HEK293 (cell line): Measurements from ENCODE around the gene PTPRJ.
A peak's percentile ranks its signal among the peaks of the same experiment; 100 is the strongest.
"Not testable (repeated sequence)": the region's sequence is repeated elsewhere in the genome, so short reads cannot be mapped to it uniquely, and the experiment has no call there.

Source experiments
- CTCF ChIA-PET: fragments of 350-600 bp; formaldehyde crosslinking; extraction: SDS; loops from one replicate; lab custom pipeline; 2021; ENCODE audit warnings: antibody characterized with exemption; lab: Yijun Ruan, JAX
- POLR2A ChIA-PET: fragments of 300-600 bp; formaldehyde crosslinking; extraction: SDS; loops from one replicate; lab custom pipeline; 2020; ENCODE audit warnings: antibody characterized with exemption, inconsistent platforms; lab: Yijun Ruan, JAX
- H3K27ac ChIP-seq: fragments of 200-500 bp; sonication (Bioruptor generic); 2 replicates; pipeline ENCODE4 v1.5.1; 2014; ENCODE audit warnings: low read depth, low read length, control low read depth, inconsistent platforms; ENCODE audit errors: extremely low read depth
- H3K36me3 ChIP-seq, 2 experiments: fragments of 200-500 bp in 1 of 2; sonication (Bioruptor generic) in 1 of 2; 1 replicate in 1 of 2; 2 replicates in 1 of 2; pipeline ENCODE4 v1.5.1; 2014 to 2017; ENCODE audit warnings: inconsistent platforms in 2 of 2, low read length in 2 of 2; ENCODE audit not compliant: control insufficient read depth in 2 of 2, insufficient read depth in 1 of 2
- H3K4me1 ChIP-seq: fragments of 200-500 bp; sonication (Bioruptor generic); 2 replicates; pipeline ENCODE4 v1.5.1; 2014; ENCODE audit warnings: mild to moderate bottlenecking, low read length, inconsistent platforms; ENCODE audit not compliant: control insufficient read depth, insufficient read depth
- H3K4me3 ChIP-seq: 2 replicates; pipeline ENCODE4 v1.5.1; 2011; ENCODE audit warnings: low read depth, mild to moderate bottlenecking, control low read depth, low read length, moderate library complexity
- H3K9me3 ChIP-seq: fragments of 200-500 bp; sonication (Bioruptor generic); 2 replicates; pipeline ENCODE4 v1.5.1; 2014; ENCODE audit warnings: low read depth, low read length, inconsistent platforms; ENCODE audit not compliant: control insufficient read depth, insufficient read depth
- KLF7 ChIP-seq: fragments of 450-650 bp; formaldehyde crosslinking; IDR thresholded peaks from 2 replicates; pipeline ENCODE4 v1.5.1; 2016; ENCODE audit warnings: missing biosample characterization, missing genetic modification characterization, borderline replicate concordance
- KLF9 ChIP-seq: fragments of 450-650 bp; formaldehyde crosslinking; IDR thresholded peaks from 2 replicates; pipeline ENCODE4 v1.5.1; 2016; ENCODE audit warnings: missing biosample characterization, missing genetic modification characterization, low read depth
- MZF1 ChIP-seq: fragments of 450-650 bp; formaldehyde crosslinking; IDR thresholded peaks from 2 replicates; pipeline ENCODE4 v1.5.1; 2017; ENCODE audit warnings: missing biosample characterization, missing genetic modification characterization, borderline replicate concordance
- PRDM6 ChIP-seq: fragments of 450-650 bp; formaldehyde crosslinking; IDR thresholded peaks from 2 replicates; pipeline ENCODE4 v1.5.1; 2017; ENCODE audit warnings: missing biosample characterization, missing genetic modification characterization
- SCRT2 ChIP-seq: fragments of 450-650 bp; formaldehyde crosslinking; IDR thresholded peaks from 2 replicates; pipeline ENCODE4 v1.5.1; 2016; ENCODE audit warnings: missing biosample characterization, missing genetic modification characterization
- SP2 ChIP-seq: fragments of 450-650 bp; formaldehyde crosslinking; IDR thresholded peaks from 2 replicates; pipeline ENCODE4 v1.5.1; 2016; ENCODE audit warnings: missing biosample characterization, missing genetic modification characterization
- SP7 ChIP-seq: fragments of 450-650 bp; formaldehyde crosslinking; IDR thresholded peaks from 2 replicates; pipeline ENCODE4 v1.5.1; 2016; ENCODE audit warnings: missing biosample characterization, missing genetic modification characterization
- ZBTB6 ChIP-seq: fragments of 450-650 bp; formaldehyde crosslinking; IDR thresholded peaks from 2 replicates; pipeline ENCODE4 v1.5.1; 2017; ENCODE audit warnings: missing biosample characterization, missing genetic modification characterization
- ZBTB7A ChIP-seq: fragments of 450-650 bp; formaldehyde crosslinking; IDR thresholded peaks from 2 replicates; pipeline ENCODE4 v1.5.1; 2016; ENCODE audit warnings: low read depth, missing biosample characterization, missing genetic modification characterization
- ZFHX2 ChIP-seq: fragments of 450-650 bp; formaldehyde crosslinking; conservative IDR thresholded peaks from 2 replicates; pipeline ENCODE4 v1.5.1; 2016; ENCODE audit warnings: missing biosample characterization, missing genetic modification characterization
- ZFP41 ChIP-seq: fragments of 450-650 bp; formaldehyde crosslinking; IDR thresholded peaks from 2 replicates; pipeline ENCODE4 v1.5.1; 2016; ENCODE audit warnings: missing biosample characterization, missing genetic modification characterization, borderline replicate concordance
- ZIC2 ChIP-seq: fragments of 450-650 bp; formaldehyde crosslinking; IDR thresholded peaks from 2 replicates; pipeline ENCODE4 v1.5.1; 2016; ENCODE audit warnings: missing biosample characterization, missing genetic modification characterization
- ZNF175 ChIP-seq: fragments of 450-650 bp; formaldehyde crosslinking; IDR thresholded peaks from 2 replicates; pipeline ENCODE4 v1.5.1; 2016; ENCODE audit warnings: missing biosample characterization, missing genetic modification characterization
- ZNF19 ChIP-seq: fragments of 450-650 bp; formaldehyde crosslinking; IDR thresholded peaks from 2 replicates; pipeline ENCODE4; 2016; ENCODE audit warnings: missing biosample characterization, missing genetic modification characterization, low read depth
- ZNF24 ChIP-seq: fragments of 450-650 bp; formaldehyde crosslinking; IDR thresholded peaks from 2 replicates; pipeline ENCODE4 v1.5.1; 2016; ENCODE audit warnings: missing biosample characterization, missing genetic modification characterization
- ZNF248 ChIP-seq: fragments of 450-650 bp; formaldehyde crosslinking; IDR thresholded peaks from 2 replicates; pipeline ENCODE4 v1.5.1; 2017; ENCODE audit warnings: missing biosample characterization, missing genetic modification characterization
- ZNF354C ChIP-seq: fragments of 450-650 bp; formaldehyde crosslinking; IDR thresholded peaks from 2 replicates; pipeline ENCODE4 v1.5.1; 2016; ENCODE audit warnings: missing biosample characterization, missing genetic modification characterization, low read depth, borderline replicate concordance
- ZNF416 ChIP-seq: fragments of 450-650 bp; formaldehyde crosslinking; IDR thresholded peaks from 2 replicates; pipeline ENCODE4 v1.5.1; 2016; ENCODE audit warnings: missing biosample characterization, missing genetic modification characterization
- ZNF596 ChIP-seq: fragments of 450-650 bp; IDR thresholded peaks from 2 replicates; pipeline ENCODE4 v1.5.0; 2018; ENCODE audit warnings: missing biosample characterization, mild to moderate bottlenecking, missing genetic modification characterization, moderate library complexity
- ZNF76 ChIP-seq: fragments of 450-650 bp; formaldehyde crosslinking; IDR thresholded peaks from 2 replicates; pipeline ENCODE4; 2016; ENCODE audit warnings: low read depth, missing biosample characterization, missing genetic modification characterization, borderline replicate concordance
- ZNF785 ChIP-seq: fragments of 450-650 bp; formaldehyde crosslinking; IDR thresholded peaks from 2 replicates; pipeline ENCODE4 v1.5.1; 2016; ENCODE audit warnings: missing biosample characterization, missing genetic modification characterization
- ZNF830 ChIP-seq: fragments of 450-650 bp; IDR thresholded peaks from 2 replicates; pipeline ENCODE4 v1.5.0; 2018; ENCODE audit warnings: missing biosample characterization, missing genetic modification characterization, low read depth, mild to moderate bottlenecking, moderate library complexity
- ZSCAN5A ChIP-seq: fragments of 450-650 bp; formaldehyde crosslinking; IDR thresholded peaks from 2 replicates; pipeline ENCODE4 v1.5.1; 2016; ENCODE audit warnings: missing biosample characterization, missing genetic modification characterization

PTPRJ gene

GRCh38 chr11:47948137-47948536 lies 32.2 kb upstream of the PTPRJ start (continued):
- TF ChIP-seq ZNF19 (no peak), ZNF596 (tag by site-specific recombination) (no peak), ZIC2 (tag by site-specific recombination) (no peak), KLF7 (no peak), ZNF416 (tag by site-specific recombination) (no peak), ZNF76 (tag by site-specific recombination) (no peak), ZBTB6 (no peak), KLF9 (tag by site-specific recombination) (no peak), PRDM6 (tag by site-specific recombination) (no peak), ZNF175 (no peak), SP2 (tag by site-specific recombination) (no peak), ZNF248 (tag by site-specific recombination) (no peak), SP7 (no peak)

- POLR2A ChIA-PET = interaction anchor here (0.9 kb wide), 1 partner anchor 9 kb away, joined by 3 read pairs; no protein-coding TSS in a partner anchor
- not testable (repeated sequence) for H3K36me3 ChIP-seq, H3K27ac ChIP-seq, H3K4me3 ChIP-seq, H3K9me3 ChIP-seq, H3K4me1 ChIP-seq
- TF ChIP-seq SCRT2 (tag by site-specific recombination) = peak; percentile 35; the same call in 1 of the 2 replicates
- CTCF ChIA-PET = interaction anchor here (2.4 kb wide), 1 partner anchor 160 kb away, joined by 7 read pairs; no protein-coding TSS in a partner anchor
Observed at GRCh38 chr11:47949001-47949675, 31.2 kb upstream of the PTPRJ start.

- POLR2A ChIA-PET = interaction anchor here (0.9 kb wide), 1 partner anchor 10 kb away, joined by 3 read pairs; no protein-coding TSS in a partner anchor
- Histone ChIP-seq H3K36me3 (no peaks in the 10 kb centered on the region), H3K9me3 (no peaks in the 10 kb centered on the region), H3K27ac (no peak overlapping the region), H3K4me3 (no peak overlapping the region), H3K4me1 (no peaks in the 10 kb centered on the region)
- CTCF ChIA-PET = no interaction called here
- TF ChIP-seq ZFHX2 (tag by site-specific recombination) (no peak), ZNF830 (tag by site-specific recombination) (no peak), ZNF354C (no peak), ZSCAN5A (tag by site-specific recombination) (no peak), ZBTB7A (tag by site-specific recombination) (no peak), ZFP41 (tag by site-specific recombination) (no peak), ZNF785 (tag by site-specific recombination) (no peak), MZF1 (tag by site-specific recombination) (no peak), ZNF24 (tag by site-specific recombination) (no peak)
Observed at GRCh38 chr11:47950396-47950795, 30.0 kb upstream of the PTPRJ start.

- H3K4me3 ChIP-seq, CTCF ChIA-PET, H3K36me3 ChIP-seq, H3K27ac ChIP-seq, H3K9me3 ChIP-seq, H3K4me1 ChIP-seq, POLR2A ChIA-PET: not testable (repeated sequence)
Observed at GRCh38 chr11:47951504-47951903, 28.9 kb upstream of the PTPRJ start.
